ENCODE results near the gene THEM4.

- TF ChIP-seq GATA2 (IDR thresholded peaks at IDR 0.05; ENCODE audit: low read depth, low read length) = no peak
- TF ChIP-seq GATA3 (IDR thresholded peaks at IDR 0.05; ENCODE audit: low read depth, low read length) = no peak
Observed at GRCh38 chr1:151935894-151936602, 26.7 kb upstream of the THEM4 start.
